Natural killer cell (primary cell): ENCODE results near the gene CHAF1B. TPM values are rescaled to one million over a fixed set of nuclear protein-coding genes. Genes with fewer than 3 reads are reported as not detected.
"Not testable (repeated sequence)": the region's sequence is repeated elsewhere in the genome, so short reads cannot be mapped to it uniquely, and the experiment has no call there.

ENCODE experiments used
- ATAC-seq, 3 donors: fragments of 150-1000 bp in 2 of 3; fragments of 200-7000 bp in 1 of 3; cut with Tn5 transposase; 1 replicate in 1 of 3; 2 replicates in 2 of 3; pipeline ENCODE4 v1.10.0; 2021; ENCODE audit warnings: mild to moderate bottlenecking in 2 of 3, moderate library complexity in 2 of 3
- DNase-seq, 2 donors: peaks; one replicate each; pipeline versions ENCODE4 v3.0.0 to v3.0.0-alpha.2; 2013 to 2021; ENCODE audit warnings: mixed read lengths in 1 of 2
- H3K27ac ChIP-seq: one replicate; pipeline ENCODE4 v1.5.1; 2013; ENCODE audit warnings: mild to moderate bottlenecking, low read length
- H3K27me3 ChIP-seq: one replicate; pipeline ENCODE4 v1.6.1; 2013; ENCODE audit warnings: low read length; ENCODE audit not compliant: control insufficient read depth, insufficient read depth
- H3K36me3 ChIP-seq: one replicate; pipeline ENCODE4 v1.6.1; 2013; ENCODE audit warnings: low read length; ENCODE audit not compliant: control insufficient read depth, insufficient read depth
- H3K4me1 ChIP-seq: one replicate; pipeline ENCODE4 v1.6.1; 2013; ENCODE audit warnings: low read length; ENCODE audit not compliant: control insufficient read depth, insufficient read depth
- H3K4me3 ChIP-seq: one replicate; pipeline ENCODE4 v1.5.1; 2013; ENCODE audit warnings: low read length
- H3K9me3 ChIP-seq: one replicate; pipeline ENCODE4 v1.6.1; 2013; ENCODE audit warnings: low read length; ENCODE audit not compliant: control insufficient read depth, insufficient read depth
- H3K27ac Mint-ChIP-seq, 2 donors: one replicate each; pipeline ENCODE4 v1.8.0; 2022; ENCODE audit warnings: mild to moderate bottlenecking in 2 of 2, mixed read lengths in 2 of 2, moderate library complexity in 1 of 2
- H3K27me3 Mint-ChIP-seq, 2 donors: one replicate each; pipeline ENCODE4 v1.8.0; 2022; ENCODE audit warnings: low read depth in 2 of 2, mixed read lengths in 2 of 2
- H3K36me3 Mint-ChIP-seq: one replicate; pipeline ENCODE4 v1.8.0; 2022; ENCODE audit warnings: mixed read lengths
- H3K4me1 Mint-ChIP-seq, 2 donors: one replicate each; pipeline ENCODE4 v1.8.0; 2022; ENCODE audit warnings: mixed read lengths in 2 of 2
- H3K4me3 Mint-ChIP-seq: one replicate; pipeline ENCODE4 v1.8.0; 2022; ENCODE audit warnings: mild to moderate bottlenecking, moderate library complexity, mixed read lengths
- H3K9me3 Mint-ChIP-seq, 2 donors: one replicate each; pipeline ENCODE4 v1.8.0; 2022; ENCODE audit warnings: mixed read lengths in 2 of 2
- WGBS: methylation state at CpG from one replicate; pipeline ENCODE4 v1.1.7; 2013; ENCODE audit warnings: missing lambda C conversion rate; ENCODE audit not compliant: insufficient coverage; 5-methylcytosine and 5-hydroxymethylcytosine counted together
- intact Hi-C: fragments of 100-400 bp; cut with micrococcal nuclease; formaldehyde crosslinking; loops from one replicate; pipeline ENCODE4 v1.14.2; 2022
- total RNA-seq, 4 donors: library from RNA; stranded (reverse); fragments of 120-200 nt in 1 of 4; gene quantifications; one replicate each; pipeline versions ENCODE4 v1.2.3 to v1.2.4, GENCODE V29; 2013 to 2022
- TF ChIP-seq, protein P1 (sequence below): fragments of 200-600 bp; IDR thresholded peaks from one replicate; pipeline ENCODE4 v1.8.0; 2022; ENCODE audit warnings: antibody characterized with exemption

Gene CHAF1B
- total RNA-seq, result 1 to 10 TPM; 7.6 to 7.9 (median 7.7) TPM
- 2.3 TPM for total RNA-seq (2013)

- H3K4me1 Mint-ChIP-seq, result peaks cover 5% of the 10 kb centered on the region in 2 donors
- H3K27ac ChIP-seq, result no peak within 1 kb of the TSS
Observed at GRCh38 chr21:36385233-36386030, at the start of gene CHAF1B. TSS of gene CHAF1B (plus strand) at chr21:36385392. CDS start at chr21:36386137, 745 bp downstream.

DNA sequence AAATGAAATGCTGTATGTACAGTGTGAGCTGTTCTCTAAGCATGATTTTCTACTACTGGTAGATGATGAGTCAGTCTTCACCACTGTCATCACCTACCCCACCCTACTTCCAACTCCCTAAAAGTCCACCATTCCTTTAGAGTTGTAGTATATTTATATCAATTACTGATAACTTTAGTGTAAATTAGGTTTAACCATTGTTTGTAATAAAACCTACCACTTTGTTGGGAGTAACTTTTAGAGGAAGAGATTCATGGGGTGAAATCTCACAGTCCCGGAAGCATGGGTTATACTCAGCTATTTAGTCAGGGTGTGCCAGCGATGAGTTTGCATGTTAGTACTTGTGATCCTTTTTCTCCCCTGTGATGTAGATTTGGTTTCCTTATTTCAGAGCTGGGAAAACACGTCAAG lies 48.1 kb upstream of the CHAF1B start:
- TF ChIP-seq, protein P1, sequence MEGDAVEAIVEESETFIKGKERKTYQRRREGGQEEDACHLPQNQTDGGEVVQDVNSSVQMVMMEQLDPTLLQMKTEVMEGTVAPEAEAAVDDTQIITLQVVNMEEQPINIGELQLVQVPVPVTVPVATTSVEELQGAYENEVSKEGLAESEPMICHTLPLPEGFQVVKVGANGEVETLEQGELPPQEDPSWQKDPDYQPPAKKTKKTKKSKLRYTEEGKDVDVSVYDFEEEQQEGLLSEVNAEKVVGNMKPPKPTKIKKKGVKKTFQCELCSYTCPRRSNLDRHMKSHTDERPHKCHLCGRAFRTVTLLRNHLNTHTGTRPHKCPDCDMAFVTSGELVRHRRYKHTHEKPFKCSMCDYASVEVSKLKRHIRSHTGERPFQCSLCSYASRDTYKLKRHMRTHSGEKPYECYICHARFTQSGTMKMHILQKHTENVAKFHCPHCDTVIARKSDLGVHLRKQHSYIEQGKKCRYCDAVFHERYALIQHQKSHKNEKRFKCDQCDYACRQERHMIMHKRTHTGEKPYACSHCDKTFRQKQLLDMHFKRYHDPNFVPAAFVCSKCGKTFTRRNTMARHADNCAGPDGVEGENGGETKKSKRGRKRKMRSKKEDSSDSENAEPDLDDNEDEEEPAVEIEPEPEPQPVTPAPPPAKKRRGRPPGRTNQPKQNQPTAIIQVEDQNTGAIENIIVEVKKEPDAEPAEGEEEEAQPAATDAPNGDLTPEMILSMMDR, result no peak
- intact Hi-C loops, result no loop called here
- DNase-seq (no peak), ATAC-seq (peak; percentile 65 to 94 (median 79))
- Mint-ChIP-seq H3K4me3 (peak overlapping the region; percentile 56), H3K27me3 (no peaks in the 10 kb centered on the region), H3K9me3 (no peaks in the 10 kb centered on the region), H3K36me3 (peaks cover 23% of the 10 kb centered on the region), H3K4me1 (peaks cover 30 to 36% of the 10 kb centered on the region in 2 donors), H3K27ac (peak overlapping the region; percentile 84 to 93)
- Histone ChIP-seq H3K27me3 (no peaks in the 10 kb centered on the region), H3K9me3 (no peaks in the 10 kb centered on the region), H3K4me1 (no peaks in the 10 kb centered on the region), H3K36me3 (peaks cover 67% of the 10 kb centered on the region), H3K4me3 (no peak overlapping the region), H3K27ac (no peak overlapping the region)
- 85% methylated on average over 2 of the region's 3 CpGs for WGBS

More at GRCh38 chr21:36385233-36386030, at the start of gene CHAF1B:
- DNase-seq, result peak; percentile 88 to 90
- H3K27me3 ChIP-seq, result no peaks in the 10 kb centered on the region
- H3K36me3 Mint-ChIP-seq, result no peaks in the 10 kb centered on the region
- TF ChIP-seq, protein P1, result no peak
- H3K36me3 ChIP-seq, result no peaks in the 10 kb centered on the region
- peak within 1 kb of the TSS; percentile 84 for H3K4me3 Mint-ChIP-seq
- peaks cover 12% of the 10 kb centered on the region for H3K4me1 ChIP-seq
- intact Hi-C loops, result loop anchor here (5.0 kb wide), 1 partner anchor 63 kb away; the partner anchor contains the start of gene MORC3
- no peaks in the 10 kb centered on the region for H3K27me3 Mint-ChIP-seq
- no peaks in the 10 kb centered on the region for H3K9me3 Mint-ChIP-seq
- H3K4me3 ChIP-seq, result peak within 1 kb of the TSS; percentile 28
- H3K9me3 ChIP-seq, result no peaks in the 10 kb centered on the region
- 2% methylated on average over 77 of the region's 77 CpGs for WGBS
- peak; percentile 99 to 100 (median 99) for ATAC-seq
- H3K27ac Mint-ChIP-seq, result peak within 1 kb of the TSS in 1 of 2 donors; percentile 53

- no peak overlapping the region for H3K4me3 Mint-ChIP-seq
- Histone ChIP-seq H3K27me3 (no peaks in the 10 kb centered on the region), H3K4me1 (no peaks in the 10 kb centered on the region), H3K9me3 (no peaks in the 10 kb centered on the region), H3K27ac (no peak overlapping the region), H3K4me3 (no peak overlapping the region), H3K36me3 (peaks cover 82% of the 10 kb centered on the region)
- 96% methylated on average over 10 of the region's 10 CpGs for WGBS
- H3K36me3 Mint-ChIP-seq, result peaks cover 23% of the 10 kb centered on the region
- no peaks in the 10 kb centered on the region for H3K27me3 Mint-ChIP-seq
- H3K27ac Mint-ChIP-seq, result peak overlapping the region in 1 of 2 donors; percentile 93
- no peak for DNase-seq
- no peak for ATAC-seq
- intact Hi-C loops, result no loop called here
- TF ChIP-seq, protein P1, result no peak
- peaks cover 25 to 31% of the 10 kb centered on the region in 2 donors for H3K4me1 Mint-ChIP-seq
- H3K9me3 Mint-ChIP-seq, result no peaks in the 10 kb centered on the region
Observed at GRCh38 chr21:36338975-36339374, 46.2 kb upstream of the CHAF1B start.

DNA sequence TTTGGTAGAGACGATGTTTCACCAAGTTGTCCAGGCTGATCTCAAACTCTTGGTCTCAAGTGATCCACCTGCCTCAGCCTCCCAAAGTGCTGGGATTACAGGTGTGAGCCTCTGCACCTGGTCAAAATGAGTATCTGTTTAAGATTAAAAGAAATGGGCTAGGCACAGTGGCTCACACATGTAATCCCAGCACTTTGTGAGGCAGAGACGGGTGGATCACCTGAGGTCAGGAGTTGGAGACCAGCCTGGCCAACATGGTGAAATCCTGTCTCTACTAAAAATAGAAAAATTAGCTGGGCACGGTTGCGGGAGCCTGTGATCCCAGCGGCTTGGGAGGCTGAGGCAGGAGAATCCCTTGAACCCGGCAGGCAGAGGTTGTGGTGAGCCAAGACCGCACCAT lies 42.6 kb upstream of the CHAF1B start:
- H3K27ac Mint-ChIP-seq, ATAC-seq, intact Hi-C loops, H3K27me3 ChIP-seq, H3K27me3 Mint-ChIP-seq, H3K4me1 ChIP-seq, H3K27ac ChIP-seq, H3K4me3 ChIP-seq, H3K9me3 ChIP-seq, H3K4me1 Mint-ChIP-seq, H3K9me3 Mint-ChIP-seq, H3K4me3 Mint-ChIP-seq, DNase-seq: not testable (repeated sequence)
- WGBS, result 100% methylated on average over 7 of the region's 7 CpGs
- H3K36me3 ChIP-seq, result peaks cover 91% of the 10 kb centered on the region
- peaks cover 20% of the 10 kb centered on the region for H3K36me3 Mint-ChIP-seq
